ENCODE data around the gene ZBTB8A.
"Not testable (repeated sequence)": the region's sequence is repeated elsewhere in the genome, so short reads cannot be mapped to it uniquely, and the experiment has no call there.

ZBTB8A gene

GRCh38 chr1:32622806-32623681, 83.8 kb downstream of the ZBTB8A start:
- no peak for DNase-seq

GRCh38 chr1:32623775-32624174, 84.5 kb downstream of the ZBTB8A start:
- DNase-seq, result no peak

GRCh38 chr1:32626176-32626575, 86.9 kb downstream of the ZBTB8A start:
- no peak for DNase-seq

DNA sequence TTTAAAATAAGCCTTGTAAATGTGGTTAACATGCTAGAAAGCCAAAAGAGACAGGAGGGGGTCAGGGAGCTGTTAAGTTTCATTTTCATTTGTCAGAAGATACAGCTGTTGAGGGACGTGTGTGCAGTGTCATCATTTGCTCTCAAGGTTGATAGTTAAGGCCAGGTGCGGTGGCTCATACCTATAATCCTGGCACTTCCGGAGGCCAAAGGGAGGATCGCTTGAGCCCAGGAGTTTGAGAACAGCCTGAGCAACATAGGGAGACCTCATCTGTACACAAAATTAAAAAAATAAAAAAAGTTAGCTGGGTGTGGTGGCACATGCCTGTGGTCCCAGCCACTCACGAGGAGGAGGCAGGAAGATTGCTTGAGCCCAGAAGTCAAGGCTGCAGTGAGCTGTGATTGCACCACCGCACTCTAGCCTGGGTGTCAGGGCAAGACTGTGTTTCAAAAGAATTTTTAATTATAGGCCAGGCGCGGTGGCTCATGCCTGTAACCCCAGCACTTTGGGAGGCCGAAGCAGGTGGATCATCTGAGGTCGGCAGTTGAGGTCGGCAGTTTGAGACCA, 88.5 kb downstream of the ZBTB8A start:
- no peak for DNase-seq

DNA sequence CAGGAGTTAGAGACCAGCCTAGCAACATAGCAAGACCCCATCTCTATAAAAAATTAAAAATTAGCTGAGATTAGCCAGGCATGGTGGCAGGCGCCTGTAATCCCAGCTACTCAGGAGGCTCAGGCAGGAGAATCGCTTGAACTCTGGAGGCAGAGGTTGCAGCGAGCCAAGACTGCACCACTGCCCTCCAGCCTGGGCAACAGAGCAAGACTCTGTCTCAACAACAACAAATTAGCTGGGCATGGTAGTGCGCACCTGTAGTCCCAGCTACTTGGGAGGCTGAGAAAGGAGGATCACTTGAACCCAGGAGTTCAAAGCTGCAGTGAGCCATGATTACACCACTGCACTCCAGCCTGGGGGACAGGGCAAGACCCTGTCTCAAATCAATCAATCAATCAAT, 90.9 kb downstream of the ZBTB8A start:
- DNase-seq, result not testable (repeated sequence)

DNA sequence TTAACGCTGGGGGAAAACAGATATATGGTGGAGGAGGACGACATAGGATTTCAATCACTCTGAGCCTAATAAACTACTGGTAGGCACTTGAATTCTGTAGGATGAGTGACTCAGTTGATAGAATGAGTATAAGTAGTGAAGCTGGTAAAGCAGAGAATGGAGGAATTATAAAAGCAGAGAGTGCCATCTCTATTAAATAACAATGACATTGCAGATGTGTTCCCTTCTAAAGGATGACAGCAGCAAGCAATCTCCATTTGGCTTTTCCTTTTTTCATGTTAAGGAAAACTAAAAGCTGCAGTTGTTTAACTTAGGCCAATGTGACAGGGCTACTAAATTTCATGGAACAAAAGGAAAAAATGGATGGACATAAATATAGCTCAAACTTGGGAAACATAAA, 93.6 kb downstream of the ZBTB8A start:
- no peak for DNase-seq

DNA sequence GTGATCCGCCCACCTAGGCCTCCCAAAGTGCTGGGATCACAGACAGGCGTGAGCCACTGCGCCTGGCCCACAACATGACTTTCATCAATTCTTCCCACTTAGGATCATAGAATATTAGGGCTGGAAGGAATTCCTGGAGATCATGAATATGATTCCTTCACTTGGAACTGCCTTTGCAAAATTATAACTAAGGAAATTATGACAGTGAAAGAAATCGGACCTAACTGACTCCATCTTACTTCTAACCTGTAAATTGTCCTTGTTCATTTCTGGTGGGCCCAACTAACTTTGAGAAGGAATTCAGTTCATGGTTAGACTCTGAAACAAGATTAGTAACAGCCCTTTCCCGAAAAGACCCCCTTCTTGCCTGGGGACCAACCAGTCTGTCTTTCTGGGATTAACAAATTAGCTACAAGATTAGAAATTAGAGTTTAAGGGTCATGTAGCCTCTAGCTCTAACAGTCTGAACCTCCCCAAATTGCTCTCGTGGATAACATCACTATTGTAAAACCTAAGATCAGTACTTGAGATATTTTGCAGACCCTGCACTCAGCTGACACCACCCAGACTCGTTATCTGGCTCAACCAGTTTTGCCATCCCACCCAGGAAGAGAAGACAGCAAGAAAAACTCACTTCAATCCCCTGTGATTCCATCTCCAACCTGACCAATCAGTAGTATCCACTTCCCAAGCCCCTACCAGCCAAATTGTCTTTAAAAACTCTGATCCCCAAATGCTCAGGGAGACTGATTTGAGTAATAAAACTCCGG, 96.5 kb downstream of the ZBTB8A start:
- no peak for DNase-seq

GRCh38 chr1:32636914-32637645, 97.9 kb downstream of the ZBTB8A start:
- no peak for DNase-seq

DNA sequence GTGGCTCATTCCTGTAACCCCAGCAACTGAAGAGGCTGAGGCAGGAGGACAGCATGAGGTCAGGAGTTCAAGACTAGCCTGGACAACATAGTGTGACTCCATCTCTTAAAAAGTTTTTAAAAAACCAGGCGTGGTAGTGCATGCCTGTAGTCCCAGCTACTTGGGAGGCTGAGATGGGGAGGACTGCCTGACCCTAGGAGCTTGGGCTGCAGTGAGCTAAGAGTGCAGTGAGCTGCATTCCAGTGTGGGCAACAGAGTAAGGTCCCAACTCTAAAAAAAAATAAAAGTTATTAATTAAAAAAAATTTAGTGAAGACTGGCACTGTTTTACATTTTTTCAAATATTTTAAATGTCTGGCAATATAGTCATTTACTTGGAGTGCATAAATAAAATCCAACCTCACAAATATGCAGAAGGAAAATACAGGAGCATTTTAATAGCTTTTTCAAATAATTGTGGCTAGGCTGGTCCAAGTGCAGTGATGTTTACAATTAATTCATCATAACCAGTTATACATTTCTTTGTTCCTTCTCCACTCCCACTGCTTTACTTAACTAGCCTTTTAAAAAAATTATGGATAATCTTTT, 100.4 kb downstream of the ZBTB8A start:
- no peak for DNase-seq

DNA sequence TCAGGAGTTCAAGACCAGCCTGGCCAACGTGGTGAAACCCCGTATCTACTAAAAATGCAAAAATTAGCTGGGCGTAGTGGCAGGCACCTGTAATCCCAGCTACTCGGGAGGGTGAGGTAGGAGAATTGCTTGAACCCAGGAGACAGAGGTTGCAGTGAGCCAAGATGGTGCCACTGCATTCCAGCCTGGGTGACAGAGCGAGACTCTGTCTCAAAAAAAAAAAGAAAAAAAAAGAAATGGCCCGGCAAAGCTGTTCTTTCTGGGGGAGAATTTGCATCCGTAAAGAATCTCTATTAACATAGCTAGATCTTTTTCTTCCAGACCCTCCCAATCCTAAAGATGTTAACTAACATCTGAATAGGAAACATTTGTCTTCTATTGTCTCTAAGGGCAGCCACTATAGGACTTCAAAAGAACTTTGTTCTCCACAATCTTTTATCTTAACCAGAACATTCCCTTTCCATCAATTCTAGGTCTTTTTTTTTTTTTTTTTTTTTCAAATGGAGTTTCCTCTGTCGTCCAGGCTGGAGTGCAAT, 103.1 kb downstream of the ZBTB8A start:
- DNase-seq, result not testable (repeated sequence)

DNA sequence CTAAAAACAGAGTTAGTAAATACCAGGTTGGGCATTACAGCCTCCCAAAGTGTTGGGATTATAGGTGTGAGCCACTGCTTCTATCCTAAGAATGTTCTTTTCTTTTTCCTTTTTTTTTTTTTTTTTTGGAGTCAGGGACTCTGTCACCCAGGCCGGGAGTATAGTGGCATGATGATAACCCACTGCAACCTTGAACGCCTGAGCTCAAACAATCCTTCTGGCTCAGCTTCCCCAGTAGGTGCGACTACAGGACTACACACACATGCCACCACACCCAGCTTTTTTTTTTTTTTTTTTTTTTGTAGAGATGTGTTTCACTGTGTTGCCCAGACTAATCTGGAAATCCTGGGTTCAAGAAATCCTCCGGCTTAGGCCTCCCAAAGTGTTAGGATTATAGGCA, 105.2 kb downstream of the ZBTB8A start:
- no peak for DNase-seq

DNA sequence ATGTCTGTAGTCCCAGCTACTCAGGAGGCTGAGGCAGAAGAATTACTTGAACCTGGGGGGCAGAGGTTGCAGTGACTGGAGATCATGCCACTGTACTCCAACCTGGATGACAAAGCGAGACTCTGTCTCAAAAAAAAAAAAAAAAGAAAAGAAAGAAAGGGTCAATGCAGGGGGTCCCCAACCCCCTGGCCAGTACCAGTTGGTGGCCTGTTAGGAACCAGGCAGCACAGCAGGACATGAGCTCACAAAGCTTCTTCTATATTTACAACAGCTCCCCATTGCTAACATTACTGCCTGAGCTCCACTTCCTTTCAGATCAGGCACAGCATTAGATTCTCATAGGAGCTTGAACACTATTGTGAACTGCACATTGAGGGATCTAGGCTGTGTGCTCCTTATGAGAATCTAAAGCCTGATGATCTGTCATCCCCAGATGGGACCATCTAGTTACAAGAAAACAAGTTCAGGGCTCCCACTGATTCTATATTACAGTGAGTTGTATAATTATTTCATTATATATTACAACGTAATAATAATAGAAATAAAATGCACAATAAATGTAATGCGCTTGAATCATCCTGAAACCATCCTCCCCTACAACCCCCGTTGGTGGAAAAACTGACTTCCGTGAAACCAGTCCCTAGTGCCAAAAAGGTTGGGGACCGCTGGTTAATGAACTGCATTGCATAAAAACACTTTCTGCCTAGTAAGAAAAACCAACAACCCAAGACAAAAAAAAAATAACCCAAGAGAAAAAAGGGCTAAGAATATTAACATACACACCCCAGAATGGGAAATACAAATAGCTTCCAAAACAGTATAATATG, 108.3 kb downstream of the ZBTB8A start:
- no peak for DNase-seq

DNA sequence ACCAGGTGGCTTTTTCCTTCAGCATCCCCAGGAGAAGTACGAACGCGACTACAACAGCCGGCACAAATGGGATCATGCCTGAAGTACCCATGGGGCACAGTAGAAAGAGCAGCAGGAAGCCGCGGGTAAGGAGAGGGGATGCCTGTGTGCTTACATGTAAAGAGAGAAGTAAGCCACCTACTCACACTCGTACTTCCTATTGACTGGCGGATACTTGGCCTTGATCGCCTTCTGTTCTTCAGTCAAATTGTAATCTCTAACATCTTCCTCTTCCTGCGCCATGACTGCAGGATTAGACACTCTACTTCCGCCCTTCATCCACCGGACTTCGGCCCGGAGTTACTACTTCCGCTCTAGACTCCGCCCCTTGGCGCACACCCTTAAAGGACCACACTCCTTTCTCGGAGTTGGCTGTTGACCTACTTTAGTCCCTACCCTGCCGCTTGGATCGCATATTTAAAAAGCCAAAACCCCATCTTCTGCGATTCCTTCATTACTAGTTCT, 111.1 kb downstream of the ZBTB8A start, which contains the start of gene ZBTB8OS:
TSS of gene ZBTB8OS (minus strand) at position 303 of the 504 bp plus-strand sequence. CDS start at position 282, 21 bp downstream.
- DNase-seq, result peak; percentile 94

- DNase-seq, result peak; percentile 90
Observed at GRCh38 chr1:32650752-32651460, 111.7 kb downstream of the ZBTB8A start, which contains the start of gene RBBP4. Gene RBBP4, plus strand, starts transcription at chr1:32651208. Its CDS starts 99 bp downstream, at chr1:32651307.

DNA sequence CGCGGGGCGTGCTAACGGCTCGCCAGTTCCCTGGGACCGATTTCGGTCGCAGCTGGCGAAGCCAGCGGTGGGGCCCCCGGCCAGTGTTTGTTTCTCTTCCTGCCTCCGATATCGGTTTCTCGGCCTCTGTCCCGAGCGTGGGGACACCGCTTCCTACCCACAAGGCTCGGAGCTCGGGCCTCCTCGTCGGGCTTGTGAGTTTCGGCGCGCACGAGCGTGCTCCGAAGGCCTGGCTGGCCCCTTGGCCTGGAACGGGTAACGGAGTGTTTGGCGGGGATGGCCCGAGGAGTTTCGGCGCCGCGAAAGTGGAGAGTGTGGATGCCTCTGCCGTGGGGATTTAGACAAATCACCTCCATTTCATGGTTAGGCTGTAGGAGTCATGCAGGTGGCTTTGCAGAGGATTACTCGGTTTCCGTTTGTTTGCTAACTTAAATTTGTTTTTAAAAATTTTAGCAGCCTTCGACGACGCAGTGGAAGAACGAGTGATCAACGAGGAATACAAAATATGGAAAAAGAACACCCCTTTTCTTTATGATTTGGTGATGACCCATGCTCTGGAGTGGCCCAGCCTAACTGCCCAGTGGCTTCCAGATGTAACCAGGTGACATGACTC, 112.3 kb downstream of the ZBTB8A start:
- no peak for DNase-seq

DNA sequence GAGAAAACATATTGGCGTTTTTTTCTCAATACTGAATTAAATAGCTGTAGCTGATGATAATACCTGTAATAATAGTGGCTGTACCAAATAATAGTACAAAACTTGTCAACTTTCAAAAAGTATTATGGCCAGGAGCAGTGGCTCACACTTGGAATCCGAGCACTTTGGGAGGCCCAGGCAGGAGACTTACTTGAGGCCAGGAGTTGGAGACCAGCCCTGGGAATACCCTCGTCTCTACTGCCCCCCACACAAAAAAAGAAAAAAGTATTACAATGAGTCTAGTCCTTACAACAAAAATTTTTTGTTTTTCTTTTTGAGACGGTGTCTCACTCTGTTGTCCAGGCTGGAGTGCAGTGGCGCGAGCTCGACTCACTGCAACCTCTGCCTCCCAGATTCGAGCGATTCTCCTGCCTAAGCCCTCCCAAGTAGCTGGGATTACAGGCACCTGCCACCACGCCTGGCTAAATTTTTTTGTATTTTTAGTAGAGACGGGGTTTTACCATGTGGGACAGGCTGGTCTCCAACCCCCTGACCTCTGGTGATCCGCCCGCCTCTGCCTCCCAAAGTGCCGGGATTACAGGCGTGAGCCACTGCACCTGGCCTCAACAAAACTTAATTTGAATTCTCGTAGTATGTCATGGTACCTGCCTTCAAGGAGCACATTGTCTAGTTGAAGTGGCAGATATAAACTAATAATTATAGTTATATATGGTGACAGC, 113.2 kb downstream of the ZBTB8A start:
- DNase-seq, result no peak

Measured in NCI-H2029 treated with DMSO at 0.1 percent for 48 hours (cell line).